Heart left ventricle (tissue), 13 donors: ENCODE data around the gene IGFBP2.

Experiments
- CTCF ChIP-seq, 12 donors: fragments of 200-600 bp; sonication (generic) in 4 of 12; IDR thresholded peaks; one replicate each; pipeline versions ENCODE4 v1.5.0 to v1.8.0; 2018 to 2022; ENCODE audit warnings: antibody characterized with exemption in 12 of 12, mild to moderate bottlenecking in 5 of 12
- POLR2A ChIP-seq, 2 donors: fragments of 450-650 bp; IDR thresholded peaks; one replicate each; pipeline ENCODE4 v1.6.1; 2017; ENCODE audit warnings: antibody characterized with exemption in 2 of 2, mild to moderate bottlenecking in 2 of 2, moderate library complexity in 2 of 2
- donor health status: ischemic (EF 13 %, LVEDD 7.1; RV severe dilation, severe dysfunction).
- donor health status: DM: no; HTN: yes; CAD: no.
- donor health status: DM: no; HTN: no; CAD: no.
- donor health status: ischemic (EF 25% LVEDD 6.9; RV normal size, moderate dysfunction).
- donor health status: ischemic (EF 25% LVEDD 5.7; RV mildly dilated, moderate dysfunction).
- donor health status: ischemic (EF 35%, LVEDD 5.7; RV mildly dilated, moderate dysfunction).
- donor health status: nonischemic (EF 11% LVEDD 7.7; RV severe dilation, severe dysfunction).
- donor health status: DM: yes; HTN: yes; CAD: no.
- donor health status: PGD.
- donor health status: ischemic (EF 29% LVEDD 5.4; RV normal size, mild dysfunction).
- donor health status: nonischemic (EF 23%, LVEDD 6.1; RV moderate dilation, normal function).

GRCh38 chr2:216624251-216624650, 9.0 kb upstream of the IGFBP2 start:
- no peak for TF ChIP-seq POLR2A (IDR thresholded peaks at IDR 0.05)
- no peak for TF ChIP-seq CTCF (IDR thresholded peaks at IDR 0.05)
